T-helper 1 cell treated with Interleukin-12 subunit alpha and Interleukin-12 subunit beta and Interleukin-4 antibody, amounts not matched to agents 30 ng/mL and 1 ng/mL, for 36 hours (primary cell): ENCODE measurements around the gene HIC1. TPM values are rescaled to one million over a fixed set of nuclear protein-coding genes. Genes with fewer than 3 reads are reported as not detected.

Experiments used
- intact Hi-C: fragments of 100-400 bp; cut with micrococcal nuclease; formaldehyde crosslinking; loops from one replicate; pipeline ENCODE4 v1.15.1; 2024
- total RNA-seq: library from RNA; stranded (reverse); gene quantifications from 2 replicates; pipeline ENCODE4 v1.2.3, GENCODE V29; 2022

Gene HIC1
- total RNA-seq, 1 donor from 2014 or later = 105 TPM

DNA sequence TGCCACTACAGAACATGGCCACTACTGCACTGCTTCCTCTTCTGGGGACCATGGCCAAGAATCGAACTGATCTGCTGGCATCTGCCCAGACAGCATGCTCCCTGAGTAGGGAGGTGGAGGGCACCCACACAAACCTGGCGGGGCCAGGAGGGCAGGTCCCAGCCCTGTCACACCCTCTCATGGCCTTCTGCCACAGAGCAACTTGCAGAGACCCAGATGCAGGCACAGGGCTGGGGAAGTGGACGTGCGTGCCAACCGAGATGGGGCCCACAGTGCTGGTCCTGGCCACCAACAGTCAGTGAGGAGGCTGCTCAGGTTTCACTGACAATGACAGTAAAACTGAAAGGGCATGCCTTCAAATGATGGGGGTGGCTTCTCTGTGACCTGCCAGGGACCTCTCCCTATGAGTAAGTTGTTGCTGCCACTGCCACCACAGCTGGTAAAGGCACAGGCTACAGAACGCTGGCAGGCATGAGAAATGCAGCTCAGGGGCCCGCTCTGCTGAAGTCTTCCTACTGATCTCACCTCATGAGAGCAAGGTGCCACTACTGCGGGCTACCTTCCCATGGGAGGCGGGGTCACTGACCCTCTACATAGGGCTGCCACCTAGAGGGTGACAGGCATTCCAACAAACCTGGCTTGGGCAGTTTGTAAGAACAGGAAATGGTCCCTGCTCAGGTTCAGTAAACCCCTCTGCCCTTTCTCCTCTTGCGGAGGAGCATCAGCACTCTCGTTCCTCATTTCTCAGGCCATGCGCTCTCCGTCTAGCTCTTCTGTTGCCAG is 15.5 kb downstream of the HIC1 start:
- intact Hi-C loops = loop anchor here (1.0 to 2.0 kb wide), 2 partner anchors 19 to 152 kb away; no protein-coding TSS in a partner anchor

DNA sequence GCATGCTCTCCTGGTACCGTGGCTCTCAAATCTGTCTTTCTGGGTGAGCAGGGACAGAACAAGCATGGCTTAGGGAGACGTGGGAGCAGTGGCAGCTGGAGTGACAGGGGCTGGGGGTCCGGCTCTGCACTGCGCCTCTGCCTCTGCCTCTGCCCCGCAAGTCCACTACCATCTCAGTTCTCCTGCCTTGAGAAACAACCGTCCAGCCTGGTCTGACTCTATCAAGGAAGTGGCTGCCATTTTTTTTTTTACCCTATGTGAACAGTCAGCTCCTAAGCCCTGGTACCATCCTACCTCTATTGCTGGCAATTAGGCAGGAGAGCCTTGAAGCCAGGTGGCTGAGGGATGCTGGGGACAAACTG is 16.1 kb downstream of the HIC1 start:
- intact Hi-C loops = loop anchor here (2.0 kb wide), 1 partner anchor 152 kb away; no protein-coding TSS in a partner anchor

DNA sequence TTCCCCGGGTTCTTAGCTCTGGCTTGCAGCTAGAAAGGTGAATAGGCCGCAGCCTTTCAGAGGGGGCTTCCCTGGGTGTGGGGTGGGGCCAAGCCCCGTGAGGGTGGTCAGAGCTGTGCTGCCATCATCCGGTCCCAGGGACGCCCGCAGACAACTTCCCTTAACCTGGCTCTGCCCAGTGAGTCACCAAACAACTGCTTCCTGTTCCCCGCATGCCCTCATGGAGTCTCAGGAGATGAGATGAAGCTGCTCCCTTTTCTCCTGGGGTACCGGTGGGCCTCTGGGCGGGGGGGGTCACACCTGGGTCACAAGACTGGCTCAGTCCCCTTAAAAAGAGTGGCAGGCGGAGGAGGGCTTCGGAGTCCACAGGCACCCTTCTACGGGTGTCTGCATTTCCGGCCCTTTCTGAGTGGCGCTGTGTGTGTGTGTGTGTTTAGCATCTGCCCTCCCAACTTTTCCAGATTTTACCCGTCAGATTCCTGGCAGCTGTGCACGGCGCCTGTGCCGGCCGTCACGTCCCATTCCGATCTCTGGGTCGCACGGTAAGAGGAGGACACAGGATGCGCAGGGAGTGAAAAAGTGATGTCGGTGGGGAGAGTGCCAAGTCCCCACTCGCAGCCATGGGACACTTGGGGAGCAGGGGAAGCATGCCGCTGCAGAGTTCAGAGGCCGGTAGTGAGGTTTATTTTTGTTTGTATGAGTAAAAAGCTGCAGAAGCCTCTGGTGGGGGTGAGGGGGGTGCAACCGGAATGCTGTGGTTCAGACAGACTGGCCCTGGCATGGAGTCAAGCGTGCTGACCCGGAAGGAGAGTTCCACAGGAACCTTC is 16.8 kb downstream of the HIC1 start:
- intact Hi-C loops = loop anchor here (2.0 kb wide), 1 partner anchor 151 kb away; no protein-coding TSS in a partner anchor

DNA sequence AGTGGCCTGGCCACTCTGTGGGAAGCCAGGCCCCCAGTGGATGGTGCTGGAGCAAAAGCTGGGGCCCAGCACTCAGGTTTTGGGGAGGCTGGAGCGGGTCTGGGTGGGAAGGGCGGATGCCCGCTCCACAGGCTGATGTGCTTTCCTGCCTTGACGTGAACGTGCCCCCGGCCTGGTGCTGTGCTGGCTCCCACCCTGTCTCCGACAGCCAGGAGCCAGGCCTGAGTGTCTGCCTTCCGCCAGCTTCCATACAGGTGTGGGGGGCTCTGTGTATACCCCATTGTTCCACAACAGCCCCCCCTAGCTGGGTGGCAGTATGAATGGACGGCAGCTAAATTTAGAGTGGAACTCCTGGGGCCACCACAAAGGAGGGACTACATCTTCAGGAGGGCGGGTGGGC is 20.0 kb downstream of the HIC1 start:
- intact Hi-C loops = no loop called here

DNA sequence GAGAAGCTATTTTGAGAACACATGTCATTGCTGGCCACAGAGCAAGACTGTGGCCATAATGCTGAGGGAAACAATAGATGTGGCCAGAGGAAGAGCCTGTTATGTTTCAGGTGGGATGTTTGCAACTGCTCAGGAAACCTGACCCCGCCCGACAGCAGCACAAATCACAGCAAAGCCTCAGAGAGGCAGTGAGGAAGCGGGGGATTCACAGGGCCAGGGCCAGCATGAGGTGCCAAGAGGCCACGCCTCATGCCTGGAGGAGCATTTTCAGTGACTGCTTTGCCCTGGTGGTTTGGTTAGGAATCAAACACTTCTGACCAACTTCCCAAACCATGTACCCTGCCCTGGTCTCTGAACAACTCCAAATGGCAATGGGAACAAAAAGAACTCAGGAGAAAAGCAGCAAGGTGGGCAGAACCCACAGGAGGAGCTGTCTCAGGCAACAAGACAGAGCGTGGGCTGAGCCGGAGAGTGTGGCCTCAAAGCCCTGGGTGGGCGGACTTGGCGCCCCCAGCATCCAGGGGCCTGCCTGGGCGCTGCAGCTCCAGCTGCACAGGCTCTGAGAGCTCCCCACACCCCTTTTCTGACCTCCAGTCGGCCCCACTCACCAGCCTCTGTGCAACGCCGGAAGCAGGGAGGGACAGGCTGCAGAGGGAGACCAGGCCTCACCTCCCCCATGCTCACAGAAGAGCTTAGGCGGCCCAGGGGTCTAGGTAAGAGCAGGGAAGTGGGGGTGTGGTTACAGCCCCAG is 20.6 kb downstream of the HIC1 start:
- intact Hi-C loops = no loop called here

DNA sequence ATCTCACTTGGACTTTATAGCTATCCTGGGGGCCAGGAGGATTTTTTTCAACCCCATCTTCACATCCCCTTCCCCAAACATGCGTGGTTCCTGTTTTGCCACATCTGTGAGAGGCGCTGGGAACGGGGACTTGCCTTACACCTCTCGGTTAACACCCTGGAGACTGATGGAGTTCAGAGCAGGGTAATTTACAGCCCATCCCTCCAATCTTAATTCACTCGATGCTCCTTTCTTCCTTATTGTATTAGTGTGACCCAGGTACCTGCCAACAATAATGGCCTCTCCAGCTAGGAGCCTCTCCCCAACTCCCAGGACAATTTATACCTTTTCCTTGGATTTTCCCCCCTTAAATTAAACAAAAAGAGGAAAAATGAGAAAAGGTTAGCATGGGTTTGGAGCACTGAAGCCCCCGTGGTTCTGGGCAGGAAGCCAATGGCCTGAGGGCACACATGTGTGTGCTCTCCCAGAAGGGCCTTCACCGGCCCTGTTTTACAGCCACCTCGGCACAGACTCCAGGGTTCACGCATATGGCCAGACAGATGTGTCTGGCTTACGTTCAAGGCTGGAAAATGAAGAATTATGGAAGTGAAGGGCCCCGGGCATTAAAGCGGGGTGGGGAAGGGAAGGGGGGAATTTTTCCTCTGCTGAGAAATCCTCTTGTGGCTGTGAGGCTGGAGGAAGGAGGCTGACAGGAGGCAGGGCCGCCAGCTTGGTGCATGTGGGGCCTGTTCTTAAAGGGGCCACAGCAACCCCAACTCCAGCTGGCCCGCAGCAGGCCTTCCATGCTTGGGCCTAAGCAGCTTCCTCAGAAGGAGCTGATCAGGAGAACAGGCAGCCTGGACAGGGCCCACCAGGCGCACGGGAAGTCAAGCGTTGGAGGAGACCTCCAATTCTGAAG is 21.4 kb downstream of the HIC1 start:
- intact Hi-C loops = no loop called here

DNA sequence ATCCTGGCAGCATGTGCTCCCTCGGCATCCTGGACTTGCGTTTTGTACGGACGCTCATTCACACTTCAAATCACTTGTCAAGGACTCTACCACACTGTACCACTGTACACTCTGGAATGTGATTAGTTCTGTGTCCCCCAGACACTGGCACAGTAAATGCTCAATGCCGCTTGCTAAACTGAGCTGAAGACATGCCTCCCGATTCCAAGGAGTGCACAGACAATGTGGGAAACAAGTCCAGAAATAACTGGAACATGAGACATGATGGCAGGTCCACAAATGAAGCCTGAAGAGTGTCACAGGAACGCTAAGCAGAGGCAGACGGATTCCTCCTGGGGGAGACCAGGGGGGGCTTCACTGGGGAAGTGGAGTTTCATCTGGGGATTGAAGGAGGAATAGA is 22.1 kb downstream of the HIC1 start:
- intact Hi-C loops = no loop called here

DNA sequence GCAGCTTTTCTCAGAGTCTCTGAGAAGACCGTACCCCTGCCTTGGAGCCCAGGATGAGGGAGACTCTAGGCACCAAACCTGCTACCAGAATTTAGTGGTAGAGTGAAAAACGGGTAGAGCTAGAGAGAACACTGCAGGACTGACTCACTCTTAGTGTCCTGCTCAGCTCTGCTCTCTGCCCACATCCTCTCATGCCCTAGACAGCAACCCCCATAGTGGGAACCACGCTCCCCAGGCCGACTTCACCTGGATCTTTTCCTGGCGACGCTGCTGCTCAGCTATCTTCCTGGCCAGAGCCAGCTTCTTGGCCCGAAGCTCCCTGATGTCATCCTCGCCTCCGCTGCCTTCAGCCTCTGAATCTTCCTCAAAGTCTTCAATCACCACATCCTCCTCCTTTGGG is 26.7 kb downstream of the HIC1 start:
- intact Hi-C loops = no loop called here

DNA sequence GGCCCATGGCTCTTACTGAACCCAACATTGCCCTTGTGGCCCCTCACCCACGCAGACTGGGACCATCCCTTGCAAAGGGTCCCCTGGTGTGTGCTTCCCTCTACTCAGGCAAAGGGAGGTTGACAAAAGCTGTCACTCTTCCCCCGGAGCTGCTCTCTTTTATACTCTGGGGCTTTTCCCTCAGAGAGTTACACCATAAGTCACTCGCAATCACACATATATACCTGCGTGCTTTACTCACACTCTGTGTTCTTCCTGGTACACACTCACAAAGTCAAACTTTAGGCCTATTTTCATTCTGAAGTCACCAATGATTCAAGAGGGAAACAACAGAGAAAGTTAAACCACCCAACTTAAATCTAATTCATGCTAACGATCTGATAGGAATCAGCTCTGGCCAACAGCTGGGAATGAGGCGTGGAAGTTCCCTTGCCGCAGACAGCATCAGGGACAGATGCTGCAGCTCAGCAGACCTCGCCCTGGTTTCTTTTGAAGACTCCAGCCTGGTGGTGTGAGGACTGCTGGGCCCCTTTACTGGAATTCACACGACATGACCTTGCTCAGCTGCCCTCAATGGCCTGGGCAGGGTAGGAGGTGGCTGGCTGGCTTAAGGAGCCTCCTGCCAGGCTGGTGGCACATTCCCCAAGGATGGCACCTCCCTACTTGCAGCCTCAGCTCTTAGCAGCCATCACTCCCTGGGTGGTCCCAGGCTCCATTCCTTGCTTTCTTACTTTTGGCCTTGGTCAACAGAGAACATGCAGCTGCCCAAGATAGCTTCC is 27.3 kb downstream of the HIC1 start:
- intact Hi-C loops = no loop called here

DNA sequence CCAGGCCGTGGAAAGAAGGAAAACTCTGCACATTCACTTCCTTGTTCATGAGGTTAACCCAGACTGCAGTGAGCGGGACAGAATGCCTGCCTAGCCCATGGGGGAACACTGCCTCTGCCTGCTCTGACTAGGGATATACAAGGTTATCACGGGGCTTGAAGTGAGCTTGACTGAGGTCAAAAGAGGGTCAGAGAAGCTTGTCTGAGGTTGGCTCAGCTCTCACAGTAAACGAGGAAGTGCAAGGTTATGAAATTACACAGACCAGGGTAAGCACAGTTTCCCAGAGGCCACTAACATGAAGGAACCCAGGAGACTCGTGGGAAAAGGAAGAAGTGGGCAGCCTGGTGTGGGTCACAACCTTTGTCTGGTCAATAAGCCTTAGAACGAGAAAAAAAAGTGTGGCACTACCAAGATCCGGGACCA is 28.7 kb downstream of the HIC1 start:
- intact Hi-C loops = no loop called here

DNA sequence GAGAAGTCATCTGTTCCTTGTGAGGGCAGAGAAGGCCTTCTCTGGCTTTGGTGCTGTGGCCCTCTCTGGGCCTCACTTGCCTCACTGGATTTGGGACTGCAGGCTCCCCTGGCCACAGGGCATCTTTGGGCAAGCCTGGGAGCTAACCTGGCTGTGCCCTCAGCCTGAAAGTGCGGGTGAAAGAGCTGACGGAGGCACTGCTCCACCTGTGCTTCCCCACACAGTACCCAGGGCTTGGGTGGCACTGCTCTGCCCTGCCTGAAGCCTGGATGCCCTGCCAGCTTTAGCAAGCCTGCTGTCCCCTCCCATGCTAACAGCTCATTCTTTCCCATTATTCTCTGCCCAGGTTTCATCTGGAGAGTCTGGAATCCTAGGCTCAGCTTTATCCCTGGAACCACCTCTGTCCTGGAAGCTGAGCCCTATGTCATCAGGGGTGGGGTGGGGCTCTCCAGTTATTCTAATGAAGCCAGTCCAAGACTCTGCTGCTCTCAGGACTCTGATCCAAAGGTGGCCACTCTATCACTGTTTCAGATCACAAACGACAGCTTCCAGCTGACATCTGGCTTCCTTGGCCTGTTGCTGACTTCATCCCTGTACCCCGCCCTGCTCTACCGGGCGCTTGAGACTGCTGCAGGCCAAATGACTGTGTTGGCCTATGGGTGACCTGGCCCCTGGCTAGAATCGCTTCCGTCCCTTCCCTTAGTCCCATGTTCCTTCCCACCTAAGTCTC is 29.3 kb downstream of the HIC1 start:
- intact Hi-C loops = no loop called here

DNA sequence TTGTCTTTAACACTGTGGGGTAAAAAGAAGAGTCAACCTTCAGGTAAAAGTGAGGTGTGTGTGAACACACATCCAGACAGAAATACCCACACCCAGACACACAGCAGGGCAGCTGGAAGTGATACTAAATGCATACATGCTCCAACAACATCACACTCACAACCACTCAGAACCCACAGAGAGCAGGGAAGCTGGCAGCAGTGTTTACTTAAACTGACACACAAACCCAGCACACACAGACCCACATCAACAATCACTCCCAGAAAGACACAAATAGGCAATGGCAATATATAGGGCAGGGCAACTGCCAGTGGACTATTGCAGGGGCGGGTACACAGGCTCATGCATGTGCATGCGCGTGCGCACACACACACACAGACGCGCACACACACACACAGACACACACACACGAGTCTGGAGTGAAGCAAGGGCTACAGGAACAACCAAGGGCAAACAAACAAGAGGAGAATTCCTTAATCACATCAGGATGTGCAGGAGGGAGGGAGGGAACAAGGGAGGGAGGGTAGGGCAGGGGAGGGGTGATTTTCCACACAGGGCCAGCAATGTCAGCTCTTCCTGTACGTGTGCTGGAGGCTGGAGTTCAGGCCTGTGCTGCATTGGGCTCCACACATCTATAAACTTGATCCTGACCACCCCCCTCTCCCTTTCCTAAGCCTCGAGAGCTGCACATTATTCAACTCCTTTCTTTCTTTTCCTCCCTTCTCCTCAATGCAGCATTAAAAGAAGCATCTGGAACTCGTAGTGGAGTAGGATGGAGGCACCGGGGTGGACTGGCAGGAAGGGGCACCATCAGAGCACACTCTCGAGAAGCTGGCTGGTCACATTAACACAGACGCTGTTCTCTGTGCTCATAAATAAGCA is 30.1 kb downstream of the HIC1 start:
- intact Hi-C loops = loop anchor here (5.0 kb wide), 1 partner anchor 72 kb away; no protein-coding TSS in a partner anchor

DNA sequence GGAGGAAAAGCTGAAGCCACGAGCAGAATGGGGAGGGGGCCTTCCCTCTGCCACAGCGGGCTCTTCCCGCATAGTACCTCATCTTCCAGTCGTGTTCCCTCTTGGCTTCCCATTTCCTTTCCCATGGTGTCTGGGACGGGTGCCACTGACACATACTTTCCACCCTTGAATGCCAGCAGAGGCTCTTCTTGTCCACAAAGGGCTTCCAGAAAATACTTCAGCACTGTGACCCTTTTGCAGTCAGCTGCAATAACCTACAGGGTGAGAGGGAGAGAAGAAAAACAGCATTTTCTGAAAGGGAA is 30.7 kb downstream of the HIC1 start:
- intact Hi-C loops = loop anchor here (5.0 kb wide), 1 partner anchor 72 kb away; no protein-coding TSS in a partner anchor

DNA sequence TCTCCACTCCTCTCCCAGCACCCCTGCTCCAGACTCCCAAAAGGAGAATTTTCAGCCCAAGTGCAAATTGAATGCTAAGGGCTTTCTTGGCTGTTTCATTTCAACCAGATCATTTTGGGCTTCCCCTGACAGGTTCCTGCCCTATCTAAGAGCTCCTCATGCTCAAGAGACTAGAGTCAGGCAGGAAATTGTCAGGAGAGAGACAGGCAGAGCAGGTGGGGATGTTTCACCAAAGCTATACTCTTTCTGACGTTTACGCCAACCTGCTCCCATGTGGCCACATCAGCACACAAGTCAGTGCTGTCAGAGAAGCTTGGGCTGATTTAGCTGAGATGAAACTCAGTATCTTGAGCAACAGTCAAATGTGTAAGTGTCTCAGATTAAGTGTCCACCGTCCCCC is 31.4 kb downstream of the HIC1 start:
- intact Hi-C loops = loop anchor here (5.0 kb wide), 1 partner anchor 71 kb away; no protein-coding TSS in a partner anchor

DNA sequence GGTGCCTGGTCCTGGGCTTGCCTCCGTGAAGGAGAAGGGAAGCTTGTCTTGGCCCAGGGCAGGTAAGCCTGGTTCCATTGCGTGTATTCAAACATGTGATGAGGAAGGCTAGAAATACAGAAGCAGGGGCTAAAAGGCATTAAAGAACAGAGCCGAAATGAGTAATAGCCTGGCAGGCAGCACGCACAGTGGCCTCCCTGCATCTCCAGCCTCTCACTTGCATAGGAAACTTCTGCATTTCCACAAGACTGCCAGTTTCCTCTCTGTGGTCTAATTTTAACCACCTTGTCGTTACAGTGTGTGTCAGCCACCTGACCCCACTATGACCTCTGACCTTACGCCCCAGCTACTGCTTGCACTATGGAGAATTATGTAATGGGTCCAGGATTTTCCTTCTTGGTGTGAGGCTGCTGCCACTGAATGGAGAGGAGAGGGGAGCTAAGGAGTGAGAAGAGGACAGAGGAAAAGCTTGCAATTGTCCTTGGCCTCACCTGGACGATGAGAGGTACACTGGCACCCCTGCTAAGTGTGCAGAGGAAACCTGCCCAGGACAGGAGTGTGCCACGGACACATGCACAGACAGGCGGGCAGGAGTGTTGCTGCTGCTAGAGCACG is 32.8 kb downstream of the HIC1 start:
- intact Hi-C loops = loop anchor here (5.0 kb wide), 1 partner anchor 70 kb away; no protein-coding TSS in a partner anchor

DNA sequence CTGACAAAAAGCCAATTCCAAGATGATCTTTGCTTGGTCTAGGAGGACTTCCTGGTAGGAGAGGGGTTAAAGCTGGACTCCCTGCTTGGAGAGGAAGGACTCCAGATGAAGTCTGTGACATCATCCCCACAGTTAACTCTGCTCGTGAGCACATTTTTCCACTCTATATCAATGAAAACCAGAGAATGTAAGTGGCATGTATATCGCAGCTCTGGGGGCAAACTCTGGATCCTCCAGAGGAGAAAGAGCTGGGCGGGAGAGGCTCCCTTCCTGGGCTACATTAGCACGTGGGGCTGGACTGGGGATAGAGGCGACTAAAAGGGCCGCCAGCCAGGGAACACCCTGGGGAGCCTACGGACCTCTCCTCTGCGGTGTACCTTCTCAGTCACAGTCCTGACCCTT is 34.1 kb downstream of the HIC1 start:
- intact Hi-C loops = loop anchor here (1.0 to 5.0 kb wide), 9 partner anchors 12 to 372 kb away; no protein-coding TSS in a partner anchor

DNA sequence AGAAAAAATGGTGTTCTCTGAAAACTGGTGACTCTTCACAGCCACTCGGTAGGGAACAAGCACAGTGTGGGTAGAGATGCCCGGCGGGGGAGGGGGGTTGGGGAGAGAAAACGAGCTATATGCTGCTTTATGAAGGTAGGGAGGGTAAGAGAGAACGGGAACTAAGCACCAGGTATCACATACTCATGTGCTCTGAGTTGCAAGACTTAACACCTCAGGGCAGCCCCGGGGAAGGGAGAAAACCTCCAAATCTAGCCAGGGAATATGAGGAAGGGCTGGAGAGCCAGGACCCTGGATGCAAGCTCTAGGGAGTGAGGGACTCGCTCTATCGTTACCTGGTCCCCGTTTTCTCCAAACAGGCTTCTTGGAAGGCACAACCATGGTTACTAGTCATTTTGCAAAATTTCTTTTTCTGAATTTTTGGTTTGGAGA is 35.3 kb downstream of the HIC1 start:
- intact Hi-C loops = no loop called here
